ENCODE data around the gene AP1G1. TPM values are rescaled to one million over a fixed set of nuclear protein-coding genes. Genes with fewer than 3 reads are reported as not detected.

The AP1G1 gene
- polyA plus RNA-seq, 1 experiment: 59.8 TPM

DNA sequence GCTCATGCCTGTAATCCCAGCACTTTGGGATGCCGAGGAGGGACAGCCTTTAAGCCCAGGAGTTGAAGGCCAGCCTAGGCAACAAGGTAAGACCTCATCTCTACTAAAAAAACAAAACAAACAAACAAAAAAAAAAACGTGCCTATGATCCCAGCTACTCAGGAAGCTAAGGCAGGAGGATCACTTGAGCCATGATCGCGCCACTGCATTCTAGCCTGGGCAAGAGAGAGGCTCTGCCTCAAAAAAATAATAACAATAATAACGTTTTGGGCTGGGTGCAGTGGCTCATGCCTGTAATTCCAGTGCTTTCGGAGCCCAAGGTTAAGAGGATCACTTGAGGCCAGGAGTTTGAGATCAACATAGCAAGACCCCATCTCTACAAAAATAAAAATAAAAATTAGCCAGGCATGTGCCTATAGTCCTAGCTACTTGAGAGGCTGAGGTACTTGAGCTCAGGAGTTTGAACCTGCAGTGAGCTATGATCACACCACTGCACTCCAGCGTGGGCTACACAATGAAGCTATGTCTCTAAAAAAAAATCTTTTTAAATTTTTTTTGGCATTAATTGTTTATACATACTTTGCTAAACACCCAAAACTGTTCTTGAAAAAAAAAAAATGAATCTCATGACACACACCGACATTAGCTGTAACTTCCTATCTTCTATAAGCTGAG is 87.4 kb downstream of the AP1G1 start:
- CTCF ChIA-PET: interaction anchor here (0.6 to 0.8 kb wide), 2 partner anchors 119 to 285 kb away, joined by 3 read pairs; no protein-coding TSS in a partner anchor
- DNase-seq (ENCODE audit: low read depth): no peak
- Histone ChIP-seq H3K27me3 (ENCODE audit: control insufficient read depth, insufficient read depth, low read length) (no peaks in the 10 kb centered on the region), H3K36me3 (ENCODE audit: control insufficient read depth, insufficient read depth, low read length) (no peaks in the 10 kb centered on the region; the same call in 1 of the 2 replicates), H3K4me3 (ENCODE audit: low read depth, low read length) (no peak overlapping the region)
- POLR2A ChIA-PET: no interaction called here
- TF ChIP-seq, protein P1, sequence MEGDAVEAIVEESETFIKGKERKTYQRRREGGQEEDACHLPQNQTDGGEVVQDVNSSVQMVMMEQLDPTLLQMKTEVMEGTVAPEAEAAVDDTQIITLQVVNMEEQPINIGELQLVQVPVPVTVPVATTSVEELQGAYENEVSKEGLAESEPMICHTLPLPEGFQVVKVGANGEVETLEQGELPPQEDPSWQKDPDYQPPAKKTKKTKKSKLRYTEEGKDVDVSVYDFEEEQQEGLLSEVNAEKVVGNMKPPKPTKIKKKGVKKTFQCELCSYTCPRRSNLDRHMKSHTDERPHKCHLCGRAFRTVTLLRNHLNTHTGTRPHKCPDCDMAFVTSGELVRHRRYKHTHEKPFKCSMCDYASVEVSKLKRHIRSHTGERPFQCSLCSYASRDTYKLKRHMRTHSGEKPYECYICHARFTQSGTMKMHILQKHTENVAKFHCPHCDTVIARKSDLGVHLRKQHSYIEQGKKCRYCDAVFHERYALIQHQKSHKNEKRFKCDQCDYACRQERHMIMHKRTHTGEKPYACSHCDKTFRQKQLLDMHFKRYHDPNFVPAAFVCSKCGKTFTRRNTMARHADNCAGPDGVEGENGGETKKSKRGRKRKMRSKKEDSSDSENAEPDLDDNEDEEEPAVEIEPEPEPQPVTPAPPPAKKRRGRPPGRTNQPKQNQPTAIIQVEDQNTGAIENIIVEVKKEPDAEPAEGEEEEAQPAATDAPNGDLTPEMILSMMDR (IDR thresholded peaks at IDR 0.05; ENCODE audit: insufficient read depth, low read depth, low read length): no peak

DNA sequence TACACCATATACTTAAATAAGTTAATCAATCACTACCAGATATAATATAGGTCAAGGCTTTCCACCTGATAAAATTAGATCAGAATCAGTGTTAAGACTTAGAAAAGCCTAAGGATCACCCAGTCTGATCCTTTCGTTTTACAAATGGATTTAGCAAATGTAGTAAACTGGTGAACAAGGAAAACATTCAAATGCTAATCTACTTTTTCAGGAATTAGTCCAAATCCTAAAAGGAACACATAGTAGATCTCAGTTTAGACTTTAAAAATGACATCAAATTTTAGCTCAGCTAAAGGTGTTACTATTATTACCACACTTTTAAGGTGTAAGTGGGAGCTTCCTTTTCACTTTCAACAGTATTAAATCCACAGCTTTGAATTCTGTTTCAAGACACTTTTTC is 96.1 kb downstream of the AP1G1 start:
- CTCF ChIA-PET: interaction anchor here (0.7 kb wide), 1 partner anchor 1856 kb away, joined by 3 read pairs; no protein-coding TSS in a partner anchor
- no peaks in the 10 kb centered on the region for H3K27me3 ChIP-seq (ENCODE audit: control insufficient read depth, insufficient read depth, low read length)
- POLR2A ChIA-PET: no interaction called here

DNA sequence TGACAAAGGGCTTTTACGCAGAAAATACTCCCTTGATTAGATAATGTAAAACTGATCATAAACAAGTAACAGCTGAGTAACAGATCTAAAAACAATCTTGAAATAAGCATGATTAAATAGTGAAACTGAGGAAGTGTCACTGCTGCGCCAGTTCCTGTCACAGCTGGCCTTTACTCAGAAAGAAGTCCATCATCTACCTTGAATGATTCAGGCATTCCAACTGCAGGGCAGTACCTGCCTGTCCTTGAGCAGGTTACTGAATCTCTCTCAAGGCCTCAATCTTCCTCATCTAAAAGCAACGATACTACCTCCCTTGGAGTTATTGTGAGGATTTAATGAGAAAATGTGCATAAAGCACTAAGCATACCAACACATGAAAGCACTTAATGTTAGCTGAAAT is 96.8 kb downstream of the AP1G1 start:
- DNase-seq (ENCODE audit: low read depth): no peak
- TF ChIP-seq, protein P1 (IDR thresholded peaks at IDR 0.05; ENCODE audit: insufficient read depth, low read depth, low read length): no peak
- no peak overlapping the region for H3K4me3 ChIP-seq (ENCODE audit: low read depth, low read length)
- ChIA-PET POLR2A (no interaction called here), CTCF (interaction anchor here (0.7 kb wide), 1 partner anchor 1855 kb away, joined by 3 read pairs; no protein-coding TSS in a partner anchor)
- H3K27me3 ChIP-seq (ENCODE audit: control insufficient read depth, insufficient read depth, low read length): no peaks in the 10 kb centered on the region
- peaks cover 2% of the 10 kb centered on the region for H3K36me3 ChIP-seq (ENCODE audit: control insufficient read depth, insufficient read depth, low read length)

More for the DNA sequence above, 96.1 kb downstream of the AP1G1 start:
- TF ChIP-seq, protein P1 (IDR thresholded peaks at IDR 0.05; ENCODE audit: insufficient read depth, low read depth, low read length): no peak
- H3K36me3 ChIP-seq (ENCODE audit: control insufficient read depth, insufficient read depth, low read length): peaks cover 2% of the 10 kb centered on the region
- no peak overlapping the region for H3K4me3 ChIP-seq (ENCODE audit: low read depth, low read length)
- DNase-seq (ENCODE audit: low read depth): no peak

DNA sequence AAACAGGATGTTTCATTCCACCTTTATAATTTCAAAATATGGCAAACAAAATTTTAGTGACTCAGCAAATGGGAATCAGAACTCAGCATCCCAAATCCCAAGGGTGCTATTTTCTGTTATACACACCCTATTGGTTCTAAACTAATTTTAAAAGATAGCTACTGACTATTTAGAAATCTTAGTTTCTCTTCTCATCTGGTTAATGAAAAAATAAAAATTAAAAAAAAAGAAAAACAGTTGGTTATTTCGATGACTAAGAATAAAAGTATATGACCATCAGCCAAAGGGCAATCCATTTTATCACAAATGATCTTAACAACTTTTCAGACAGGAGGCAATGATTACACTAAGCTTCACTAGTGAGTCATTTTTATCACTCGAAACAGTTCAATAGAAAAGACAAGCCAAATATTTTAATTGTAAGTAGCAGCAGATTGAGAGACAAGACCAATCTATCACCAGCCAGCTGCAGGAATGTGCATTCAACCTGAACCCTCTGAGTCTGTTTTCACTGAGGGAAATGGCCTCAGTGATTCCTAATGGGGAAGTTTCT is 99.3 kb downstream of the AP1G1 start:
- no peaks in the 10 kb centered on the region for H3K27me3 ChIP-seq (ENCODE audit: control insufficient read depth, insufficient read depth, low read length)
- no peak overlapping the region for H3K4me3 ChIP-seq (ENCODE audit: low read depth, low read length)
- no peak for DNase-seq (ENCODE audit: low read depth)
- TF ChIP-seq, protein P1 (IDR thresholded peaks at IDR 0.05; ENCODE audit: insufficient read depth, low read depth, low read length): no peak
- no peaks in the 10 kb centered on the region for H3K36me3 ChIP-seq (ENCODE audit: control insufficient read depth, insufficient read depth, low read length)
- ChIA-PET POLR2A (no interaction called here), CTCF (interaction anchor here (0.6 to 1.1 kb wide), 2 partner anchors 9 to 1822 kb away, joined by 3 to 4 read pairs; no protein-coding TSS in a partner anchor)

DNA sequence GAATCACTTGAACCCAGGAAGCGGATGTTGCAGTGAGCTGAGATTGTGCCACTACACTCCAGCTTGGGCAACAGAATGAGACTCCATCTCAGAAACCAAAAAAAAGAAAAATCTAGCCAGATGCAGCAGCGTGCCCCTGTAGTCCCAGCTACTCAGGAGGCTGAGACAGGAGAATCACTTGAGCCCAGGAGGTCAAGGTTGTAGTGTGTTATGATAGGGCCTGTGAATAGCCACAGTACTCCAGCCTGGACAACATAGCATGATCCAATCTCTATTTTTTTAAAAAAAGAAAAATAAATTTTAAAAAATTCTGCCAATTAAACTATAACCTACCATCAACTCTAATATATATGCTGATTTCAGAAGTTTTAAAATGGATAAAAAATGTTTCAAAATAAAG is 99.9 kb downstream of the AP1G1 start:
- Histone ChIP-seq H3K4me3 (ENCODE audit: low read depth, low read length) (no peak overlapping the region), H3K27me3 (ENCODE audit: control insufficient read depth, insufficient read depth, low read length) (no peaks in the 10 kb centered on the region), H3K36me3 (ENCODE audit: control insufficient read depth, insufficient read depth, low read length) (no peaks in the 10 kb centered on the region)
- CTCF ChIA-PET: interaction anchor here (1.1 kb wide), 1 partner anchor 8 kb away, joined by 4 read pairs; no protein-coding TSS in a partner anchor
- no peak for DNase-seq (ENCODE audit: low read depth)
- TF ChIP-seq, protein P1 (IDR thresholded peaks at IDR 0.05; ENCODE audit: insufficient read depth, low read depth, low read length): no peak
- POLR2A ChIA-PET: no interaction called here
